ENCODE results near the gene PCDH1. TPM values are rescaled to one million over a fixed set of nuclear protein-coding genes. Genes with fewer than 3 reads are reported as not detected.

The PCDH1 gene
- total RNA-seq, 4 donors from 2014 or later: 10.6 to 148 (median 50.6) TPM

GRCh38 chr5:141828162-141828561, 50.0 kb downstream of the PCDH1 start:
- DNase-seq (ENCODE audit: low spot score) (no peak), ATAC-seq (ENCODE audit: low FRiP score) (no peak)
- no peak for TF ChIP-seq CTCF (IDR thresholded peaks at IDR 0.05)

- ATAC-seq (ENCODE audit: low FRiP score) (no peak), DNase-seq (ENCODE audit: low spot score) (no peak)
- TF ChIP-seq CTCF (IDR thresholded peaks at IDR 0.05): no peak
These were observed 51.5 kb downstream of the PCDH1 start for GRCh38 chr5:141826674-141827073.

- ATAC-seq (ENCODE audit: low FRiP score) (no peak), DNase-seq (ENCODE audit: low spot score) (no peak)
- no peak for TF ChIP-seq CTCF (IDR thresholded peaks at IDR 0.05)
These were observed 52.2 kb downstream of the PCDH1 start for GRCh38 chr5:141825791-141826560.

- no peak for TF ChIP-seq CTCF (IDR thresholded peaks at IDR 0.05)
- DNase-seq (ENCODE audit: low spot score): no peak
- no peak for ATAC-seq (ENCODE audit: low FRiP score)
These were observed 53.0 kb downstream of the PCDH1 start for GRCh38 chr5:141825241-141825671.

- TF ChIP-seq CTCF (IDR thresholded peaks at IDR 0.05): no peak
- no peak for ATAC-seq (ENCODE audit: low FRiP score)
- no peak for DNase-seq (ENCODE audit: low spot score)
These were observed 53.5 kb downstream of the PCDH1 start for GRCh38 chr5:141824717-141825116.

- ATAC-seq (ENCODE audit: low FRiP score): no peak
- no peak for TF ChIP-seq CTCF (IDR thresholded peaks at IDR 0.05)
- no peak for DNase-seq (ENCODE audit: low spot score)
These were observed 55.2 kb downstream of the PCDH1 start for GRCh38 chr5:141823056-141823455.

GRCh38 chr5:141822144-141822543, 56.1 kb downstream of the PCDH1 start:
- DNase-seq (ENCODE audit: low spot score) (no peak), ATAC-seq (ENCODE audit: low FRiP score) (no peak)
- TF ChIP-seq CTCF (IDR thresholded peaks at IDR 0.05): no peak
